Hair follicular keratinocyte (primary cell): ENCODE measurements around the gene RIPOR2. TPM values are rescaled to one million over a fixed set of nuclear protein-coding genes. Genes with fewer than 3 reads are reported as not detected.

Source experiments
- total RNA-seq: library from RNA; depleted of rRNA; stranded (reverse); fragments of >200 nt; gene quantifications from 2 replicates; pipeline ENCODE4 v1.2.3, GENCODE V29; 2015

RIPOR2 gene, protein sequence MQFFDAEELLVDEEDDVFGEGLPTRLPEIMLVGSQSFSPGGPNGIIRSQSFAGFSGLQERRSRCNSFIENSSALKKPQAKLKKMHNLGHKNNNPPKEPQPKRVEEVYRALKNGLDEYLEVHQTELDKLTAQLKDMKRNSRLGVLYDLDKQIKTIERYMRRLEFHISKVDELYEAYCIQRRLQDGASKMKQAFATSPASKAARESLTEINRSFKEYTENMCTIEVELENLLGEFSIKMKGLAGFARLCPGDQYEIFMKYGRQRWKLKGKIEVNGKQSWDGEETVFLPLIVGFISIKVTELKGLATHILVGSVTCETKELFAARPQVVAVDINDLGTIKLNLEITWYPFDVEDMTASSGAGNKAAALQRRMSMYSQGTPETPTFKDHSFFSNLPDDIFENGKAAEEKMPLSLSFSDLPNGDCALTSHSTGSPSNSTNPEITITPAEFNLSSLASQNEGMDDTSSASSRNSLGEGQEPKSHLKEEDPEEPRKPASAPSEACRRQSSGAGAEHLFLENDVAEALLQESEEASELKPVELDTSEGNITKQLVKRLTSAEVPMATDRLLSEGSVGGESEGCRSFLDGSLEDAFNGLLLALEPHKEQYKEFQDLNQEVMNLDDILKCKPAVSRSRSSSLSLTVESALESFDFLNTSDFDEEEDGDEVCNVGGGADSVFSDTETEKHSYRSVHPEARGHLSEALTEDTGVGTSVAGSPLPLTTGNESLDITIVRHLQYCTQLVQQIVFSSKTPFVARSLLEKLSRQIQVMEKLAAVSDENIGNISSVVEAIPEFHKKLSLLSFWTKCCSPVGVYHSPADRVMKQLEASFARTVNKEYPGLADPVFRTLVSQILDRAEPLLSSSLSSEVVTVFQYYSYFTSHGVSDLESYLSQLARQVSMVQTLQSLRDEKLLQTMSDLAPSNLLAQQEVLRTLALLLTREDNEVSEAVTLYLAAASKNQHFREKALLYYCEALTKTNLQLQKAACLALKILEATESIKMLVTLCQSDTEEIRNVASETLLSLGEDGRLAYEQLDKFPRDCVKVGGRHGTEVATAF
- not detected in 2 replicates for total RNA-seq

DNA sequence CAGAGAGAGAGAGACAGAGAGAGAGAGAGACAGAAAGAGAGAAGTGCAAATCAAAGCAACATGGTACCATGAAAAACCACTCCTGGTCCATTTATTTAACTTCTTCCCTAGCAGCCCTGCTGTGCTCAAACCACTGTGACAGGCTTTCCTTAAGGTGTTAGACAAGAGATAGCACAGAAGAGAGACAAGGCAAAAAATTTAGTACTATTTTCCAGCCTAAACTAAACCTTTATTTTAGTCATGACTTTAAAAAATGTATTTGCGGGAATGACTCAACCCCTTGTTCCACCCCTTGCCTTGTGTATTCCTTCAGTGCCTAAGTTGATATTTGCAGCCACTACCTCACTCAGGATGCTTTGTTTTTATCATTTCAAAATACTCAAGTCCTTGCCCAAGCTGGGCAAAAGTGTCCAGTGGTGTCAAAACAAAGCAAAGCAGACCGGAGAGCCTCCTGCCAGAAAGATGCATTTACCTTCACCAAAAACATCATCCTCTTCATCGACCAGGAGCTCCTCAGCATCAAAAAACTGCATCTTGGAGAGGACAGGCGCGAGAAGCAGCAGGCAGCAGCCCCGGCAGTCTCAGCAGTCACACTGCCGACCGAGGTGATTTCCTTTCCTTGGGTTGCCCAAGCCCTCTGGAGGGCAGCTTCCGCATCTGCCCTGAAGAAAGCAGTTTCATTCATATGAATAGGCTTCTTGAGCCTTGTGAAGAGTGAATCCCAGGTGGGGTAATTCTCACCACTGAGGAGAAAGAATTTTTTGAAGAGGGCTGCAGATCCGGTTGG is at the start of gene RIPOR2:
Gene RIPOR2 (minus strand): TSS at position 595 of the 787 bp plus-strand sequence. CDS start 62 bp downstream, at position 533.

DNA sequence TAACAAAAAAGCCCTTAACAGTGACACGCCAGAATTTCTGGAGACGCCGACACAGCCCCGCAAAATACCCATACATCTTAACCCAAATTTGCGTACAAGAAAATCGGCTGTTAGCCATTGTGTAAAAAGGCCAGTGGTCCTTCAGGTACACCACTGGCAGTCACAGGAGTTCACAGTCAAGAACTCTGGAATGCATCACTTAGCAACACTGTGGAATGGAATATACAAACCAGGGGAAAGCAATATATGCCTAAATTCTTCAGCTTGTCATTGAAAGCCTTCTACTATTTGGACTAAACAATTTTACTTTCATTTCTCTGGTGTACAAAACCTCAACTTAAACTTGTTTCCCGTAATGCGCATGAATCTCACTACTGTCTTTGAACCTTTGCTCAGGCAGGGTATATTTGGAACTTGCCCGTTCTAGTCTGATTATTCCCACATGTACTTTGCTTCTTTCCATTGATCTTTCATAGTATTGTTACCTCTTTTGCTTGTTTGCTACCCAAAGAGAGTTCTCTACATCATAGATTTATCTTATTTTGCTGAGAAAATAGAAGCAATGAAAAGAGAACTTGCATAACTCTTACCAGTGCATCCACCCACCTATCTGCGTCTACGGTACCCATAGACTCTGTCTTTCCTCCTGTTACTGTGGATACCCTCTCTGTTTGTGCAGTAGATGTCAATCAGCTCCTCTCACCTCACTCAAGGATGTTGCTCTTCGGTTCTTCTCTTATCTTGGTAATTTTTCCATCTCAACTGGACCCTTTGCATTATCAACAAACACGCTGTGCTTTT is 136.8 kb downstream of the RIPOR2 start, which contains the start of gene ARMH2:
Gene ARMH2 (minus strand): TSS at position 178 of the 801 bp plus-strand sequence. CDS start 60 bp downstream, at position 118.

GRCh38 chr6:24774696-24775519 is 160.9 kb downstream of the RIPOR2 start, which contains the start of gene GMNN:
Gene GMNN, plus strand, starts transcription at chr6:24774937. Its CDS starts 2,310 bp downstream, at chr6:24777247.

Other genes starting within 250 kb of the RIPOR2 start
- gene C6orf62, start 216.8 kb downstream of the RIPOR2 start, total RNA-seq, result 48.2 and 65.8 TPM in 2 replicates
- 21.7 and 43.6 TPM in 2 replicates for gene GMNN, start 161.0 kb downstream of the RIPOR2 start, total RNA-seq
- gene ARMH2, start 137.0 kb downstream of the RIPOR2 start, total RNA-seq, result not detected in 2 replicates